Measurements from ENCODE around the gene ZNF615.
A peak's percentile ranks its signal among the peaks of the same experiment; 100 is the strongest.
"Not testable (repeated sequence)": the region's sequence is repeated elsewhere in the genome, so short reads cannot be mapped to it uniquely, and the experiment has no call there.

Gene ZNF615

GRCh38 chr19:51980116-51980736 is 27.8 kb downstream of the ZNF615 start:
- DNase-seq, result no peak

- no peak for DNase-seq
These were observed 29.1 kb downstream of the ZNF615 start for GRCh38 chr19:51978882-51979281.

- DNase-seq, result no peak
These were observed 30.7 kb downstream of the ZNF615 start for GRCh38 chr19:51977346-51977745.

GRCh38 chr19:51976852-51977251 is 31.2 kb downstream of the ZNF615 start:
- no peak for DNase-seq

GRCh38 chr19:51975787-51976186 is 32.2 kb downstream of the ZNF615 start:
- DNase-seq, result not testable (repeated sequence)

- peak in 1 of 2 donors; percentile 41 for DNase-seq
These were observed 36.4 kb downstream of the ZNF615 start for GRCh38 chr19:51971624-51972023.

- no peak for DNase-seq
These were observed 37.3 kb downstream of the ZNF615 start for GRCh38 chr19:51970718-51971117.

GRCh38 chr19:51965583-51965982 is 42.4 kb downstream of the ZNF615 start:
- no peak for DNase-seq

- not testable (repeated sequence) for DNase-seq
These were observed 47.3 kb downstream of the ZNF615 start for GRCh38 chr19:51960621-51961233.

GRCh38 chr19:51959791-51960190 is 48.2 kb downstream of the ZNF615 start:
- DNase-seq, result no peak

GRCh38 chr19:51957846-51958245 is 50.2 kb downstream of the ZNF615 start:
- not testable (repeated sequence) for DNase-seq

GRCh38 chr19:51948975-51949374 is 59.0 kb downstream of the ZNF615 start:
- DNase-seq, result no peak

- DNase-seq, result no peak
These were observed 61.4 kb downstream of the ZNF615 start for GRCh38 chr19:51946602-51947001.

- DNase-seq, result no peak
These were observed 63.0 kb downstream of the ZNF615 start for GRCh38 chr19:51944798-51945552.

Data from CD4-positive, alpha-beta T cell treated with Interleukin-4 for 1 hour (primary cell).